NT2/D1 (cell line): Measurements from ENCODE around the gene KLHL12.

Experiments
- SUZ12 ChIP-seq: IDR thresholded peaks from 2 replicates; pipeline ENCODE4 v1.6.1; 2011; ENCODE audit not compliant: insufficient read length, insufficient read depth; ENCODE audit errors: extremely low read depth
- YY1 ChIP-seq: IDR thresholded peaks from 2 replicates; pipeline ENCODE4 v1.6.1; 2011; ENCODE audit not compliant: insufficient read length, insufficient read depth
- ZNF274 ChIP-seq: IDR thresholded peaks from 2 replicates; pipeline ENCODE4 v1.6.1; 2011; ENCODE audit warnings: mild to moderate bottlenecking, low read depth, low read length

DNA sequence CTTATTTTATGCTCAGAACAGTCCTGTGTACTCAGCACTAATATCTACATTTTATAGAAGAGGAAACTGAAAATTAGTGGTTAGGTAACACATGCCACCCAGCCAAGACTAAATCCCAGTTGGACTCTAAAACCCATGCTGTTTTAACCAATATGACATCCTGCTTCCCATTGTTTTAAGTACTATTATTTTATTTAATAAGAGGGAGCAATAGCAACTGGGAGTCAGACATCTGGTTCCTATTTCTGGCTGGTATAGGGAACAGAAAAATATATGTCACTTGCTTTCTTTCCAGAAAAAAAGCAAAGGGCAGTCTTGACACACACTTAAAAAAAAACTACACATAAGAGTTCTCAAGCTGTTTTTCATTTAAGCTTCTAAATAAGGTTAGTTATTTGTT, 11.9 kb downstream of the KLHL12 start:
- TF ChIP-seq SUZ12 (no peak), ZNF274 (no peak), YY1 (no peak)
